Choroid plexus epithelial cell (primary cell): ENCODE data around the gene C19orf53.
"Not testable (repeated sequence)": the region's sequence is repeated elsewhere in the genome, so short reads cannot be mapped to it uniquely, and the experiment has no call there.

Experiments used
- DNase-seq: peaks from one replicate; pipeline ENCODE4 v3.0.0-alpha.2; 2010; ENCODE audit warnings: low read depth
- H3K4me3 ChIP-seq: 2 replicates; pipeline ENCODE4 v1.5.1; 2011; ENCODE audit warnings: low read depth, mild to moderate bottlenecking, control low read depth, low read length, moderate library complexity
- TF ChIP-seq, protein P1 (sequence below): conservative IDR thresholded peaks from 2 replicates; pipeline ENCODE4 v1.5.1; 2011; ENCODE audit warnings: low read depth, mild to moderate bottlenecking, control low read depth, inconsistent platforms, low read length, moderate library complexity

The C19orf53 gene

DNA sequence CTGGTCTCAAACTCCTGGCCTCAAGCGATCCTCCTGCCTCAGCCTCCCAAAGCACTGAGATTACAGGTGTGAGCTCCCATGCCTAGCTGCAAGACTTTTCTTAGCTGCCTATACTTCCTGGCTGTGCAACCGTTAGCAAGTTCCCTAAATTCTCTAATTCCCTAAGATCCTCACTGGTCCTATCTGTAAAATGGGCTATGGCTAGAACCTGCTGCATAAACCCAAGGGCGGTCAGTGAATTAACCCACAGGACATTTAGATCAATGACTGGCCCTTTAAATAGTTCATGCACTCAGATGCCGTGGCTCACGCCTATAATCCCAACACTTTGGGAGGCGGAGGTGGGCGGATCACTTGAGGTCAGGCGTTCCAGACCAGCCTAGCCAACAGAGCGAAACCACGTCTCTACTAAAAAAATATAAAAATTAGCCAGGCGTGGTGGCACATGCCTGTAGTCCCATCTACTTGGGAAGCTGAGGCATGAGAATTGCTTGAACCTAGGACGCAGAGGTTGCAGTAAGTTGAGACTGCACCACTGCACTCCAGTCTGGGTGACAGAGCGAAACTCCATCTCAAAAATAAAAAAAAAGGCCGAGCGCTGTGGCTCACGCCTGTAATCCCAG is 4.1 kb upstream of the C19orf53 start:
- TF ChIP-seq, protein P1, sequence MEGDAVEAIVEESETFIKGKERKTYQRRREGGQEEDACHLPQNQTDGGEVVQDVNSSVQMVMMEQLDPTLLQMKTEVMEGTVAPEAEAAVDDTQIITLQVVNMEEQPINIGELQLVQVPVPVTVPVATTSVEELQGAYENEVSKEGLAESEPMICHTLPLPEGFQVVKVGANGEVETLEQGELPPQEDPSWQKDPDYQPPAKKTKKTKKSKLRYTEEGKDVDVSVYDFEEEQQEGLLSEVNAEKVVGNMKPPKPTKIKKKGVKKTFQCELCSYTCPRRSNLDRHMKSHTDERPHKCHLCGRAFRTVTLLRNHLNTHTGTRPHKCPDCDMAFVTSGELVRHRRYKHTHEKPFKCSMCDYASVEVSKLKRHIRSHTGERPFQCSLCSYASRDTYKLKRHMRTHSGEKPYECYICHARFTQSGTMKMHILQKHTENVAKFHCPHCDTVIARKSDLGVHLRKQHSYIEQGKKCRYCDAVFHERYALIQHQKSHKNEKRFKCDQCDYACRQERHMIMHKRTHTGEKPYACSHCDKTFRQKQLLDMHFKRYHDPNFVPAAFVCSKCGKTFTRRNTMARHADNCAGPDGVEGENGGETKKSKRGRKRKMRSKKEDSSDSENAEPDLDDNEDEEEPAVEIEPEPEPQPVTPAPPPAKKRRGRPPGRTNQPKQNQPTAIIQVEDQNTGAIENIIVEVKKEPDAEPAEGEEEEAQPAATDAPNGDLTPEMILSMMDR, result no peak
- DNase-seq, result no peak
- H3K4me3 ChIP-seq, result no peak overlapping the region

DNA sequence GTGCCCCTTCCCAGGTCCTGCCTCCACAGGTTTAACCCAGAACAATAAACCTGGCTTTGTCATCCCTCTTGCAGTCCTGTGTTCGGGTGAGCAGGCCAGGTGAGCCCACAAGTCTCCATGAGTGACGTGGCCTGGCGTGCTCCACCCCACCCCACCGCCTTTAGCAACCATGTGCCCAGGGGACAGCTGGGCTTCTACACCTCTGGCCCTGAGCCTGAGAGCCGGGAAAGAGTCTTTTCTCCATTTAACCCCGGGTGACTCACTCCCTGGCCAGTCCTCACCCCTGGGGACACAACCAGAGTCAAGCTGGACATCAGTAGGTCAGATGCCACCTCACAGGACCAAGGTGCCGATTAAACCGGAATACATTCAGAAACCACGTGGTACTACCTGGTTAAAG is 4.1 kb downstream of the C19orf53 start:
- no peak for DNase-seq
- no peak overlapping the region for H3K4me3 ChIP-seq
- TF ChIP-seq, protein P1, result no peak

DNA sequence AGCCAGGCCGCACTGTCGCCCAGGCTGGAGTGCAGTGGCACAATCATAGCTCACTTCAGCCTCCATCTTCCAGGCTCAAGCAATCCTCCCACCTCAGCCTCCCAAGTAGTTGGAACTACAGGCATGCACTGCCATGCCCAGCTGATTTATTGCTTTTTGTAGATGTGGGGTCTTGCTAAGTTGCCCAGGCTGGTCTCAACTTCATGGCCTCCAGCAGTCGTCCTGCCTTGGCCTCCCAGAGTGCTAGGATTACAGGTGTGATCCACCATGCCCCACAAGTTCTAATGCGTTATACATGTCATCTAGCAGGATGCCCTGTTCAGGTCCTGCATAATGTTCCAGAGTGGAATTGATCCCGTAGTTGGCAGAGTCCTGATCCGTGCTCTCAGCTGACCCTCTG is 4.6 kb downstream of the C19orf53 start:
- H3K4me3 ChIP-seq, result no peak overlapping the region
- TF ChIP-seq, protein P1, result no peak
- no peak for DNase-seq

DNA sequence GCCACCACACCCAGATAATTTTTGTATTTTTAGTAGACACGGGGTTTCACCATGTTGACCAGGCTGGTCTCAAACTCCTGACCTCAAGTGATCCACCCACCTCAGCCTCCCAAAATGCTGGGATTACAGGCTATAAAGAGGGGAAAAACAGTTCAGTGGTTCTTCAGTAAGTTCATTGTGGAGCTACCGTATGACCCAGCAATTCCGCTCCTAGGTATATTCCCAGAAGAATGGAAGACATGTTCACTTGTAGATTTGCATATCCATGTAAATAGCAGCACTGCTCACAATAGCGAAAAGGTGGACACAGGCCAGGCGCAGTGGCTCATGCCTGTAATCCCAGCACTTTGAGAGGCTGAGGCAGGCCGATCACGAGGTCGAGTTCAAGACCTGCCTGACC is 5.5 kb downstream of the C19orf53 start:
- DNase-seq, H3K4me3 ChIP-seq: not testable (repeated sequence)

DNA sequence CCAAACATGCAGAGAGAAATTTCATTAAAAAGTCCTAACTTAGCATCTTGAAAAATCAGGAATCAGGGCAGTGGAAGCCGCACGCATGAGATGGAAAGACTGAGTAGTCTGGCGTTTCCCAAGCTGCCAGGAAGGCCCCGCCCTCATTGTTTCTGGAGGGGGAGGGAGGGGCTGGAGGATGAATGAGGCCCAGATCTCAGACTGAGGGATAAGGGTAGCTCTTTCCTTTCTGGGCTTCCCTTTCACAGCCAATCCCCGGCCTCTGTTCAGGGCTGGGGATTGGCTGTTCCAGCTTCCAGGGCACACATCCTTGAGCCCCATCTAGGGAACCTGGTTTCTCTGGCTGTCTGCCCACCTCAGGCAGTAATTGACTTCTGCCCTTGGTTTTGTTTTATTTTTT is 7.3 kb downstream of the C19orf53 start:
- TF ChIP-seq, protein P1, result no peak
- peak; percentile 90 for DNase-seq
- no peak overlapping the region for H3K4me3 ChIP-seq

DNA sequence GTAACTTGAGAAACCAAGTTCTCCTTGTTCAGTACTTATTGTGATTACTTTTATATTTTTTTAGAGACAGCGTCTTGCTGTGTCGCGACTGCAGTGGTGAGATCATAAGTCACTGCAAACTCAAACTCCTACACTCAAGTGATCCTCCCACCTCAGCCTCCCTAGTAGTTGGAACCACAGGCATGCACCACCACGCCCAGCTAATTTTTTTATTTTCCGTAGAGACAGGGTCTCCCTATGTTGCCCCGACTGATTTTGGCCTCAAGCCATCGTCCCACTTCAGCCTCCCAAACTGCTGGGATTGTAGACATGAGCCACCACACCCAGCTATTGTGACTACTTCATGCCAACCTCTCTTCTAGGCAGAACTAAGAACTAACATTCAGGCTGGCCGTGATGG is 8.3 kb downstream of the C19orf53 start:
- TF ChIP-seq, protein P1, result no peak
- no peak overlapping the region for H3K4me3 ChIP-seq
- DNase-seq, result peak; percentile 26

DNA sequence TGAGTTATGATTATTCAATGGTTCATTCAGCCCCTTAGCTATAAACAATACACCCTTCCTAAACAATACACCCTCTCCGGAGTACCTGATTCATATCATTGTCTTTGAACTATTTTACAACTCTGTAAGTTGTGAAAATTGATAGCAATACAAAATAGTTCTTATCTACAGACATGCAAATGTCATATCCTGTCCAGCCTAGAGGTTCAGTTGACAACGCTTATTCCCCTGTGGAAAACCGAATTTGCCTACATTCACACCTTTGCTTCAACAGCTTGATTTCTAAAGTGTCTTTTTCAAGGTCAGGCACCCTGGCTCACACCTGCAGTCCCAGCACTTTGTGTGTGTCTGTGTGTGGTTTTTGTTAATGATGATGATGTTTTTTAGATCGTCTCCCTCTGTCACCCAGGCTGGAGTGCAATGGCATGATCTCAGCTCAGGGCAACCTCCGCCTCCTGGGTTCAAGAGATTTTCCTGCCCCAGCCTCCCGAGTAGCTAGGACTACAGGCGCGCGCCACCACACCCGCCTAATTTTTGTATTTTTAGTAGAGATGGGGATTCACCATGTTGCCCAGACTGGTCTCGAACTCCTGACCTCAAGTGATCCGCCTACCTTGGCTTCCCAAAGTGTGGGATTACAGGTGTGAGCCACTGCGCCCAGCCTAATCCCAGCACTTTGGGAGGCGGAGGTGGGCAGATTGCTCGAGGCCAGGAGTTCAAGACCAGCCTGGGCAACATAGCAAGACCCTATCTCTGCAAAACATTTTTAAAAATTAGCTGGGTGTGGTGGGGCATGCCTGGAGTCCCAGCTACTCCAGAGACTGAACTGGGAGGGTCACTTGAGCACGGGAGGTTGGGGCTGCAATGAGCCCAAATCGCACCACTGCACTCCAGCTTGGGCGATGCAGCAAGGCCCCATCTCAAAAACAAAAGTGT is 9.6 kb downstream of the C19orf53 start:
- TF ChIP-seq, protein P1, result no peak
- no peak for DNase-seq
- H3K4me3 ChIP-seq, result no peak overlapping the region
